Posterior cingulate gyrus (tissue), 11 donors: Measurements from ENCODE around the gene PRKN.
A peak's percentile ranks its signal among the peaks of the same experiment; 100 is the strongest.

Experiments used
- DNase-seq, 10 donors: peaks; one replicate each; pipeline versions ENCODE4 v3.0.0 to v3.0.0-alpha.2; 2020 to 2021; ENCODE audit warnings: mixed read lengths in 3 of 10
- intact Hi-C: fragments of 100-400 bp; cut with DNase I; formaldehyde crosslinking; loops from one replicate; pipeline ENCODE4 v1.15.1; 2023

The PRKN gene

GRCh38 chr6:161369339-161369738 is 1358.2 kb downstream of the PRKN start:
- intact Hi-C loops = loop anchor here (5.0 kb wide), 1 partner anchor 47 kb away; no protein-coding TSS in a partner anchor
- DNase-seq = no peak

DNA sequence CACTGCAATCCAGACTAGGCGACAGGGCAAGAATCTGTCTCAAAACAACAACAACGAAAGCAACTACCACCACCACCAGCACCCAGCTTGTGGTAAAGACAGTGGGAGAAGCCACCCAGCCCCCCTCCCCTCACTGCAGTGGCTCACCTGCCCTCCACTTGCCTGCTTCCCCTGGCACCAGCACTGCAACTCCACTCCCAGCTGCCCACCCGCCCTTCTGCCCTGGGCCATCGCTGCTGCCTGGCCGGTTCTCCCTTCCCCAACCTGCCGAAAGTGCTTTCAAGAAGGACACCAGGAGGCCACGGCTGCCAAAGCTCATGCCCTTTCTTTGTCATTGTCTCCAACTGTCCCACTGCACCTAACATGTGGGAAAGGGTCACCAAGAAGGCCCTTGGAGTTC is 1359.1 kb downstream of the PRKN start:
- DNase-seq = no peak
- intact Hi-C loops = loop anchor here (5.0 kb wide), 1 partner anchor 46 kb away; no protein-coding TSS in a partner anchor

DNA sequence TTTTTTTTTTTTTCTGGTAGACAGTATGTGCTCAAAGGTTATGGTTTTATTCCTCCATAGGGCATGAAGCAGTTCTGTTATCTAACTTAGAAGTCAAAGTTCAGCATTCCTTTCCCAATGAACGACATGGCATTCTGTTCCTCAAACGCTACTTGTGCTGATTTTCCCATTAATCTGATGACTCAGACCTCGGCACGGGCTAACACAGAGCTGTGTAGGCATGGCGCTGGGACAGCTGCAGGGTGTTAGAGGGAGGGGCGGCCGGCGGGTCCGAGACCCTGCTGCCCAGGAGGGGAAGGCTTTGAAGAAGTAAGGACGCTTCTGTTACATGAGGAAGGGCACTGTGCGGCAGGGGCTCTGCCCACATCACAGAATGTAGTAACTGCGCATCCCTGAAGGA is 1360.1 kb downstream of the PRKN start:
- intact Hi-C loops = loop anchor here (5.0 kb wide), 1 partner anchor 45 kb away; no protein-coding TSS in a partner anchor
- DNase-seq = peak in 3 of 10 donors; percentile 33 to 84 (median 46)

DNA sequence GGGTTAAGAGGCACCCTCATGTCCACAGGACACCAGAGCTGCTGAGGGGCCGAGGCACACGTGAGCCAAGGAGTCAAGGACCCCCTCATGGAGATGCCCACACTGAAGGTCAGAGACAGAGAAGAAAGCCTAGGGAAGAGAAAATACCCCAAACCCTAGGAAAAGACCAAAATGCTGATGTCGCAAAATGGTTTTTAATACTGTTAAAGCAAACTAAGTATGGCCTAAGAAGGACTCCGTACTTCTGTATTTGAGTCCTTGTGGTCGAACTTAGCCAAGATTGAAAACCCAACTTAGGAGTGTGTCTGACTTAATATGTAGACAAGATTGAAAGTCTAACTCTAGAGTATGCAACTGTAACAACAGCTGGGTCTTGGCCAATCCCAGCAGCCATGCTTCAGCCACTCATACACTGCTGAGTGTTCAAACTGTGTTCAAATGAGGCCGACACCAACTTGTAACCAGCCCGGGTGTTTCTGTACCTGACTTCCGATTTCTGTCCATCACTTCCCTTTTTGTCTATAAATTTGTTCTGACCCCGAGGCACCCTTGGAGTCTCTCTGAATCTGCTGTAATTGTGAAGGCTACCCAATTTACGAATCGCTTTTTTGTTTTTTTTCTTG is 1361.2 kb downstream of the PRKN start:
- peak in 1 of 10 donors; percentile 6 for DNase-seq
- intact Hi-C loops = loop anchor here (5.0 kb wide), 1 partner anchor 44 kb away; no protein-coding TSS in a partner anchor

DNA sequence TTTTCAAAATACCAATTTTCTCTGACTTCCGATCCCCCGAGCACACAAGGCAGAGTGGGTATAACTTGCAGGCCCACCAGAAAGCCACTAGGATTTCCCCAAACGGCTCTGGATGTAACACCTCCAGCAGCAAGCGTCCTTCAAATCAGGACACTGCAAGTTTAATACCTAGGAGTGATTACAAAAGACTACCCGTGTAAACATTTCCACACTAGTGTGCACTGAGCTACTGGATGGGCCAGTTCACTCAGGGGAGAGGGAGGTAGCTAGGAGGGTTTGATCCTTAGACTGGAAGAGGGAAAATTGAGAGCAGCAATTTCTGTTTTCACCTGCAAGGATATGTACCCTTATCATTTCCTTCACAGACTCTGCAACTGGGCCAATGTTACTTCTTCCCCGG is 1361.9 kb downstream of the PRKN start:
- intact Hi-C loops = loop anchor here (5.0 kb wide), 1 partner anchor 43 kb away; no protein-coding TSS in a partner anchor
- DNase-seq = no peak

GRCh38 chr6:161363286-161363685 is 1364.3 kb downstream of the PRKN start:
- no peak for DNase-seq
- intact Hi-C loops = no loop called here

- intact Hi-C loops = no loop called here
- DNase-seq = peak in 1 of 10 donors; percentile 22
These were observed 1365.3 kb downstream of the PRKN start for GRCh38 chr6:161362266-161362665.

DNA sequence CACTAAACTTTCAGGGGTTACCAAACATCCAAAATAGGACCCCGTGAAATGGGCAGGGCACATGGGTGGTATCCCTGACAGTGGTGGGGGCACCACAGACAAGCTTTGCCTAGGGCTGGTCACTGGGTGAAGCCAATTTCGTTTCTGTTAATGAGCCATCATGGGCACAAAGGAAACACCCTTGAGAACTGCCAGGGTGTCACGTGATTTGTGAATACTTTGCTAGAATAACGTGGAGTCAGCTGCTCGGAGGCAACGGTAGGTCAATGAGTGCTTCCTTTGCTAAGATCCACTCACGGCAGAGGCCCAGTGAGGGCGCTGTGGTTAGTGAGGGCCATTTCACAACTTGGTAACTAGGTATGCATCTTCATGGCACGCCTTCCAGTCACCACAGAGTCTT is 1366.0 kb downstream of the PRKN start:
- intact Hi-C loops = no loop called here
- peak in 1 of 10 donors; percentile 25 for DNase-seq

DNA sequence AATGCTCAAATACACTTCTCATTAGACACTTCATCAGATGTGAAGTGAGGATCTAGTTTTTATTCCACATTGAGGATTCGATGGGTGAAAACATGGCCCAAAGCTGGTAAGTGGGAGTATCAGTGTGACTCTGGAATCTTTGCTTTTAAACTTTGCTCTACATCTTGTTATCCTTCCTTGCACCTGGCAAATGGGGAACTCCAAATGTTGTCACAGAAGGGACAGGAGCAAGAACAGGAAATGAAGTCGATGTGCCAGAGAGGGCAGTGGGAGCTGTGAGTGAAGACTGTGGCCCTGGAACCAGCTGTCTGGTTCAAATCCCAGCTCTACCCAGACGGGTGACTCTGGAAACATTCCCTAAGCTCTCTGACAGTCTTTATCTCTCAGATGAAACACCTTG is 1367.0 kb downstream of the PRKN start:
- no peak for DNase-seq
- intact Hi-C loops = no loop called here

GRCh38 chr6:161359618-161359945 is 1368.0 kb downstream of the PRKN start:
- intact Hi-C loops = no loop called here
- no peak for DNase-seq

DNA sequence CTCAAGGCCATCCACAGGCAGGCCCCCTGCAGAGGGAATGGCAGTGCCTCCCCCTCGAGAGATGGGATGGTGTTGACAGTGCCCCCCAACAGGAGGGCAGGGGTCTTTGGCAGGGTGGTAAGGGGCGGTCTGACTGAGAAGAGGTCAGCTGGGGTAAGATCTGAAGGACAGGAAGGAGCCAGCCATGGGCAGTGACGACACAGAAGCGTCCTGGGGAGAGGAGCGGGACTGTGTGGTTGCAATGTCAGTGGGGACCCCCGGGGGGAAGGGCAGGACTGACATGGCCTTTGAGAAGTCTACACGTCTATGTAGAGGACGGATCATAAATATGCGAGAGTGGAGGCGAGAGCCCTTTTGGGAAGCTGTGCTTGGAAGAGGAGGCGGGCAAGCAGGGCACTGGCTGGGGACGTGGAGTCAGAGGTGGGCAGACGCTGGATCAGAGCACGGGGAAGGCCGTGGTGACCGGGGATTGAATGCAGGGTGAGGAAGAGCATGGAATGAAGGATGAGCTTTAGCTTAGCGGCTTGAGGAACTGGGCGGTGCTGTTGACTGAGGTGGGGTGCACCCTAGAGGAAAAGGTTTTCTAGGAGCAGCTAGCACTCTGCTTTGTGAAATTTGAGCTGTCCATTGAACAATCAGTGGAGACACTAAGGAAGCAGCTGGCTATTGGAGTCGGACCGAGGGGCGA is 1371.3 kb downstream of the PRKN start:
- peak in 1 of 10 donors; percentile 55 for DNase-seq
- intact Hi-C loops = no loop called here

- intact Hi-C loops = no loop called here
These were observed 1371.9 kb downstream of the PRKN start for GRCh38 chr6:161355696-161356095.

DNA sequence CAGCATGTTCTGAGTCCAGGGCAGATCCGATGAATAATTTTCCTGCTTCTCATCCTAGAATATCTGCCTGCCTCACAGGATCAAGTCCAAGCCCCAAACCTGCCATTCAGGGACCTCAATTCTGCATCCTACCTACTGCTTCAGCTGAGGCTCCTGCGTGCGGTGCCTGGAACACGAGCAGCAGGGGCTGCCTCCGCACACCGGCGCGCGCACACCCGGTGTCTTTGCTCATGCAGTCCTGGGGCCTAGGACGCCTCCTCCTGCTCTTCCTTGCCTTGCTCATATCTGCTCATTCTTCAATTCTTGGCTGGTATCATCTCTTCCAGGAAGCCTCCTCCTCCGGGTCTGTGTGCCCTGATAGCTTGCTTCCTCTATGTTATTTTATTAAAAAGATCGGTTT is 1372.6 kb downstream of the PRKN start:
- peak in 1 of 10 donors; percentile 52 for DNase-seq
- intact Hi-C loops = no loop called here

More at GRCh38 chr6:161355696-161356095, 1371.9 kb downstream of the PRKN start:
- peak in 1 of 10 donors; percentile 21 for DNase-seq

DNA sequence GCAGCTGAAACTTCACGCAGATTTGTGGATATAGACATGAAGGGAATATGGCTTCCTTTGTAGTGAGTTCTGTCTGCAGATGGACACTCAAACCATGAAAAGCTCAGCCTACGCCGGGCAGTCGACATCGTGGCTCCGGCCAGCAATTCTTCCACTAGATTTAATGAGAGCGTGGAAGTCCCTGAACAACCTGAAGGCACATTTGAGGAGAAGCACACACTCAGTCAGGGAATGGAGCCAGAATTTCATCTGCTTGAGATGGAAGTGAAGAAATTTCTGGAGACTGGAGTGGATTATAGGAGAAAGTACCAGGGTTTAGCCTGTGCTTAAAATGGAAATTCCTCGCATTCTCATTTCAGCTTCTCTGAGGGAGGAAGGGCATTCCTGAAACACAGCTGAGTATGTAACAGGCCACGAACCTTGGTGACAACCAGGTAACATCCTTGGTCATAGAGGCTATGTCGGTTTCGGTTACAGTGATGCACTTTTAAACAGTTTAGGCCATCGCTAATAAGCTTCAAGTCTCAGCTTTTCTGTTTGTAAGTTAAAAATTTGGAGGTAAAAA is 1373.2 kb downstream of the PRKN start:
- intact Hi-C loops = no loop called here
- peak in 1 of 10 donors; percentile 17 for DNase-seq

DNA sequence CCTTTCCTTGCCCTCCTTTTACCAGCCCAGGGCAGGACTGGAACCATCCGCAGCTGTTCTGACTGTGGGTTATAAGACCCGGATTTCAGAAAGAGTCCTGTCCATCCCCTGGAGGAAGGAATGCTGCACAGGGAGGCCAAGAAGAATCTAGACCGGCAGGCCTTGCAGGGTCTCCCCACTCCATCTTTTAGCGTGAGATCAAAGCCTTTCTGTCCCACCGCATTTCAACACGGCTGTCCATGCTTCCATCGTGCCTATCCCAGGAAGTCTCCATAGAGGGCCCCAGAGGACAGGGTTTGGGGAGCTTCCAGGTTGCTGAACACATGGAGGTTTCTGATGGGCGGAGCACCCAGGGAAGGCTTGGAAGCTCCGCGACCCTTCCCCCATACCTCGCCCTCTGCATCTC is 1374.4 kb downstream of the PRKN start:
- intact Hi-C loops = no loop called here
- DNase-seq = peak in 3 of 10 donors; percentile 34 to 65 (median 62)

GRCh38 chr6:161351858-161352257 is 1375.7 kb downstream of the PRKN start:
- DNase-seq = no peak
- intact Hi-C loops = no loop called here

GRCh38 chr6:161349886-161350285 is 1377.7 kb downstream of the PRKN start:
- intact Hi-C loops = no loop called here
- no peak for DNase-seq

- intact Hi-C loops = no loop called here
- DNase-seq = no peak
These were observed 1379.0 kb downstream of the PRKN start for GRCh38 chr6:161348628-161348994.

DNA sequence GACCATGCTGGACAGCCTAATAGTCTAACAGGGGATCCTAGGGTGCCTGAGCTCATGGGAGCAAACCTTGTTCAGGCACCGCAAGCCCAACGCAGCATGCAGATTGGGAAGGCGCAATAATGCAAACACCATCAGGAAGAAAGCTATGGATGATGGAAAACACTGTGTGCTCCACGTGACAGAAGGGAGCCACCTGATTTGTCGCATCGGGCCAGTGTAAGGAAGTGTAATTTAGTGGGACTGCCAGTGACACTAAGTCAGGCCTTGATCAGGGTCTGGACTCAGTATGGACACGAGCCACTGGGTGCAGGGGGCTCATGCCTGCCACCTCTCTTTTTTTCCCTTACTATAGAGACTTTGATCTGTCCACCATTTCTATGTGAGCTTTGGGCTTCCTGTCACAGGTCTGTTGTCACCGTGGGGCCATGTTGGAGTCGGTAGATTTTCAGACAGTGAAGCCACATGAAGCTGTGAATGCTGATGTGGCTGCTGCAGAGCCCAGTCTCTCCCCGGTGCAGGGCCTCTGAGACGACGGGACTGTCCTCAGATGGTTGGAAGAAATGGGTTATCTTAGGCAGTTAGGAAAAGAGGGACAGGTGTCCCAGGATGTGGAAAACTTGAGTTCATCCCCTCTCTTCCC is 1379.5 kb downstream of the PRKN start:
- intact Hi-C loops = no loop called here
- no peak for DNase-seq

DNA sequence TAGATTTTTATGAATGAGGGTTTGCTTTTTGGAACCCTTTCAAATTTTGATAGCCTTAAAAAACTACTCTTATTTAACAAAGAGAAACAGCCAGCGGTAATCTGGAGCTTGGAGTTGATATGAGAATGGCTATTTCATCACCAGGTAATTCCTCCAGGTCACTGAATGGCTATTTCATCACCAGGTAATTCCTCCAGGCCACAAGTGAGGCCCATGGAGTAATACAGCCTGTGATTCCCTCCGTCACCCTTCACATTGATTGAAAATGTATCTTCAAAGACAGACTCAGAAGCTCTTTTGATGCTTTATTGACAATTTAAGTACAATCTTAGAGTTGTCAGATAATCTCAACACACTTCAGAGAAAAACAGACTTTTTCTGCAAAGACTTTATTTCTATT is 1380.4 kb downstream of the PRKN start:
- DNase-seq = no peak
- intact Hi-C loops = no loop called here

GRCh38 chr6:161346717-161347116 is 1380.8 kb downstream of the PRKN start:
- DNase-seq = no peak
- intact Hi-C loops = no loop called here
